K562 (cell line): ENCODE measurements around the gene SLC2A10. TPM values are rescaled to one million over a fixed set of nuclear protein-coding genes. Genes with fewer than 3 reads are reported as not detected.
A peak's percentile ranks its signal among the peaks of the same experiment; 100 is the strongest.

Experiments used
- ADNP ChIP-seq: fragments of 200-800 bp; sonication (Bioruptor generic); IDR thresholded peaks from 2 replicates; pipeline ENCODE4 v1.6.1; 2016; ENCODE audit warnings: missing genetic modification characterization, missing compliant biosample characterization
- ETS2 ChIP-seq: IDR thresholded peaks from 2 replicates; pipeline ENCODE4 v1.6.1; 2016; ENCODE audit warnings: borderline replicate concordance, missing genetic modification characterization, mild to moderate bottlenecking, moderate library complexity, missing compliant biosample characterization; ENCODE audit not compliant: poor library complexity, severe bottlenecking
- HLTF ChIP-seq: fragments of 450-650 bp; IDR thresholded peaks from 2 replicates; pipeline ENCODE4 v1.6.1; 2016
- NFE2L1 ChIP-seq: fragments of 450-650 bp; IDR thresholded peaks from 2 replicates; pipeline ENCODE4 v1.6.1; 2016; ENCODE audit warnings: missing genetic modification characterization, low read depth, mild to moderate bottlenecking, missing compliant biosample characterization, moderate library complexity, borderline replicate concordance
- RCOR1 ChIP-seq, 2 experiments: IDR thresholded peaks; 2 replicates each; pipeline ENCODE4 v1.6.1; 2012; ENCODE audit warnings: low read depth in 2 of 2, low read length in 2 of 2, borderline replicate concordance in 1 of 2, improper control_type of control experiment in 1 of 2
- YBX1 ChIP-seq: fragments of 450-650 bp; IDR thresholded peaks from 2 replicates; pipeline ENCODE4 v1.7.1; 2016; ENCODE audit warnings: mild to moderate bottlenecking
- polyA plus RNA-seq, 8 experiments: library from polyadenylated mRNA; depleted of rRNA in 4 of 8; stranded (reverse) in 5 of 8; unstranded in 3 of 8; fragments of >200 nt; fragmentation: Nextera tagmentation in 2 of 8; fragmentation: Illumina TruSeq in 1 of 8; extraction: Ambion mirVana in 2 of 8; extraction: Trizol in 1 of 8; gene quantifications; 2 replicates each; pipeline versions ENCODE4 v1.2.1 to v1.2.3, GENCODE V29; 2011 to 2014; ENCODE audit warnings: inconsistent platforms in 1 of 8, missing spikeins in 1 of 8
- total RNA-seq, 7 experiments: library from RNA; depleted of rRNA in 6 of 7; stranded (reverse); fragments of >200 nt in 6 of 7; fragmentation: Illumina TruSeq in 2 of 7; extraction: Trizol in 2 of 7; gene quantifications; 2 replicates each; pipeline versions ENCODE4 v1.2.1 to v1.2.3, GENCODE V29; 2011 to 2021; ENCODE audit warnings: low replicate concordance in 1 of 7
- TF ChIP-seq, protein P1 (sequence below), 2 experiments: fragments of 450-650 bp; formaldehyde crosslinking in 1 of 2; IDR thresholded peaks; 2 replicates each; pipeline versions ENCODE4 v1.4.0 to v1.6.1; 2014 to 2020; ENCODE audit warnings: mild to moderate bottlenecking in 2 of 2, borderline replicate concordance in 1 of 2, low read depth in 1 of 2
- TF ChIP-seq, protein P2 (sequence below): fragments of 450-650 bp; formaldehyde crosslinking; IDR thresholded peaks from 2 replicates; pipeline ENCODE4 v1.4.0; 2022; ENCODE audit warnings: missing genetic modification characterization
- TF ChIP-seq, protein P3 (sequence below): fragments of 450-650 bp; formaldehyde crosslinking; IDR thresholded peaks from 2 replicates; pipeline ENCODE4 v1.4.0; 2020; ENCODE audit warnings: mild to moderate bottlenecking, moderate library complexity
- TF ChIP-seq, protein P4 (sequence below): fragments of 250-450 bp; sonication (Bioruptor Pico); IDR thresholded peaks from 2 replicates; pipeline ENCODE4 v1.8.0; 2021; ENCODE audit warnings: moderate library complexity, mild to moderate bottlenecking, inconsistent platforms
- TF ChIP-seq, protein P5 (sequence below): fragments of 450-650 bp; formaldehyde crosslinking; IDR thresholded peaks from 2 replicates; pipeline ENCODE4 v1.4.0; 2020; ENCODE audit warnings: mild to moderate bottlenecking, moderate library complexity

SLC2A10 gene
- total and polyA plus RNA-seq, 9 of the 15 experiments (the other 6 are each of a cell fraction or from before 2014, with no cell fraction given), result 0.01 to 1.8 (median 0.10) TPM

- TF ChIP-seq, protein P1, sequence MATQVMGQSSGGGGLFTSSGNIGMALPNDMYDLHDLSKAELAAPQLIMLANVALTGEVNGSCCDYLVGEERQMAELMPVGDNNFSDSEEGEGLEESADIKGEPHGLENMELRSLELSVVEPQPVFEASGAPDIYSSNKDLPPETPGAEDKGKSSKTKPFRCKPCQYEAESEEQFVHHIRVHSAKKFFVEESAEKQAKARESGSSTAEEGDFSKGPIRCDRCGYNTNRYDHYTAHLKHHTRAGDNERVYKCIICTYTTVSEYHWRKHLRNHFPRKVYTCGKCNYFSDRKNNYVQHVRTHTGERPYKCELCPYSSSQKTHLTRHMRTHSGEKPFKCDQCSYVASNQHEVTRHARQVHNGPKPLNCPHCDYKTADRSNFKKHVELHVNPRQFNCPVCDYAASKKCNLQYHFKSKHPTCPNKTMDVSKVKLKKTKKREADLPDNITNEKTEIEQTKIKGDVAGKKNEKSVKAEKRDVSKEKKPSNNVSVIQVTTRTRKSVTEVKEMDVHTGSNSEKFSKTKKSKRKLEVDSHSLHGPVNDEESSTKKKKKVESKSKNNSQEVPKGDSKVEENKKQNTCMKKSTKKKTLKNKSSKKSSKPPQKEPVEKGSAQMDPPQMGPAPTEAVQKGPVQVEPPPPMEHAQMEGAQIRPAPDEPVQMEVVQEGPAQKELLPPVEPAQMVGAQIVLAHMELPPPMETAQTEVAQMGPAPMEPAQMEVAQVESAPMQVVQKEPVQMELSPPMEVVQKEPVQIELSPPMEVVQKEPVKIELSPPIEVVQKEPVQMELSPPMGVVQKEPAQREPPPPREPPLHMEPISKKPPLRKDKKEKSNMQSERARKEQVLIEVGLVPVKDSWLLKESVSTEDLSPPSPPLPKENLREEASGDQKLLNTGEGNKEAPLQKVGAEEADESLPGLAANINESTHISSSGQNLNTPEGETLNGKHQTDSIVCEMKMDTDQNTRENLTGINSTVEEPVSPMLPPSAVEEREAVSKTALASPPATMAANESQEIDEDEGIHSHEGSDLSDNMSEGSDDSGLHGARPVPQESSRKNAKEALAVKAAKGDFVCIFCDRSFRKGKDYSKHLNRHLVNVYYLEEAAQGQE (IDR thresholded peaks at IDR 0.05; ENCODE audit: borderline replicate concordance), result 0 out of 2 replicates have a peak, but pooled peaks have one; percentile 26
- TF ChIP-seq, protein P1 (CRISPR knock-in tag; IDR thresholded peaks at IDR 0.05; ENCODE audit: low read depth), result no peak
- TF ChIP-seq ADNP (tag) (no peak), ETS2 (no peak), RCOR1 (IDR thresholded peaks at IDR 0.05; ENCODE audit: borderline replicate concordance in 1 of 2, low read depth in 2 of 2, low read length in 2 of 2) (0 out of 4 replicates have a peak, but pooled peaks of 1 of the 2 experiments have one; percentile 15), NFE2L1 (tag) (no peak), YBX1 (no peak), HLTF (no peak)
- TF ChIP-seq, protein P2, sequence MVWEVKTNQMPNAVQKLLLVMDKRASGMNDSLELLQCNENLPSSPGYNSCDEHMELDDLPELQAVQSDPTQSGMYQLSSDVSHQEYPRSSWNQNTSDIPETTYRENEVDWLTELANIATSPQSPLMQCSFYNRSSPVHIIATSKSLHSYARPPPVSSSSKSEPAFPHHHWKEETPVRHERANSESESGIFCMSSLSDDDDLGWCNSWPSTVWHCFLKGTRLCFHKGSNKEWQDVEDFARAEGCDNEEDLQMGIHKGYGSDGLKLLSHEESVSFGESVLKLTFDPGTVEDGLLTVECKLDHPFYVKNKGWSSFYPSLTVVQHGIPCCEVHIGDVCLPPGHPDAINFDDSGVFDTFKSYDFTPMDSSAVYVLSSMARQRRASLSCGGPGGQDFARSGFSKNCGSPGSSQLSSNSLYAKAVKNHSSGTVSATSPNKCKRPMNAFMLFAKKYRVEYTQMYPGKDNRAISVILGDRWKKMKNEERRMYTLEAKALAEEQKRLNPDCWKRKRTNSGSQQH (CRISPR knock-in tag), result no peak
- TF ChIP-seq, protein P3, sequence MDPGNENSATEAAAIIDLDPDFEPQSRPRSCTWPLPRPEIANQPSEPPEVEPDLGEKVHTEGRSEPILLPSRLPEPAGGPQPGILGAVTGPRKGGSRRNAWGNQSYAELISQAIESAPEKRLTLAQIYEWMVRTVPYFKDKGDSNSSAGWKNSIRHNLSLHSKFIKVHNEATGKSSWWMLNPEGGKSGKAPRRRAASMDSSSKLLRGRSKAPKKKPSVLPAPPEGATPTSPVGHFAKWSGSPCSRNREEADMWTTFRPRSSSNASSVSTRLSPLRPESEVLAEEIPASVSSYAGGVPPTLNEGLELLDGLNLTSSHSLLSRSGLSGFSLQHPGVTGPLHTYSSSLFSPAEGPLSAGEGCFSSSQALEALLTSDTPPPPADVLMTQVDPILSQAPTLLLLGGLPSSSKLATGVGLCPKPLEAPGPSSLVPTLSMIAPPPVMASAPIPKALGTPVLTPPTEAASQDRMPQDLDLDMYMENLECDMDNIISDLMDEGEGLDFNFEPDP (CRISPR knock-in tag), result no peak
- TF ChIP-seq, protein P4, sequence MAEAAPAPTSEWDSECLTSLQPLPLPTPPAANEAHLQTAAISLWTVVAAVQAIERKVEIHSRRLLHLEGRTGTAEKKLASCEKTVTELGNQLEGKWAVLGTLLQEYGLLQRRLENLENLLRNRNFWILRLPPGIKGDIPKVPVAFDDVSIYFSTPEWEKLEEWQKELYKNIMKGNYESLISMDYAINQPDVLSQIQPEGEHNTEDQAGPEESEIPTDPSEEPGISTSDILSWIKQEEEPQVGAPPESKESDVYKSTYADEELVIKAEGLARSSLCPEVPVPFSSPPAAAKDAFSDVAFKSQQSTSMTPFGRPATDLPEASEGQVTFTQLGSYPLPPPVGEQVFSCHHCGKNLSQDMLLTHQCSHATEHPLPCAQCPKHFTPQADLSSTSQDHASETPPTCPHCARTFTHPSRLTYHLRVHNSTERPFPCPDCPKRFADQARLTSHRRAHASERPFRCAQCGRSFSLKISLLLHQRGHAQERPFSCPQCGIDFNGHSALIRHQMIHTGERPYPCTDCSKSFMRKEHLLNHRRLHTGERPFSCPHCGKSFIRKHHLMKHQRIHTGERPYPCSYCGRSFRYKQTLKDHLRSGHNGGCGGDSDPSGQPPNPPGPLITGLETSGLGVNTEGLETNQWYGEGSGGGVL (CRISPR knock-in tag), result no peak
- TF ChIP-seq, protein P5, sequence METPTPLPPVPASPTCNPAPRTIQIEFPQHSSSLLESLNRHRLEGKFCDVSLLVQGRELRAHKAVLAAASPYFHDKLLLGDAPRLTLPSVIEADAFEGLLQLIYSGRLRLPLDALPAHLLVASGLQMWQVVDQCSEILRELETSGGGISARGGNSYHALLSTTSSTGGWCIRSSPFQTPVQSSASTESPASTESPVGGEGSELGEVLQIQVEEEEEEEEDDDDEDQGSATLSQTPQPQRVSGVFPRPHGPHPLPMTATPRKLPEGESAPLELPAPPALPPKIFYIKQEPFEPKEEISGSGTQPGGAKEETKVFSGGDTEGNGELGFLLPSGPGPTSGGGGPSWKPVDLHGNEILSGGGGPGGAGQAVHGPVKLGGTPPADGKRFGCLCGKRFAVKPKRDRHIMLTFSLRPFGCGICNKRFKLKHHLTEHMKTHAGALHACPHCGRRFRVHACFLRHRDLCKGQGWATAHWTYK (CRISPR knock-in tag), result no peak
Observed at GRCh38 chr20:46683011-46683667, 26.3 kb upstream of the SLC2A10 start (continued).
